ENCODE results near the gene SBF2.

The SBF2 gene

DNA sequence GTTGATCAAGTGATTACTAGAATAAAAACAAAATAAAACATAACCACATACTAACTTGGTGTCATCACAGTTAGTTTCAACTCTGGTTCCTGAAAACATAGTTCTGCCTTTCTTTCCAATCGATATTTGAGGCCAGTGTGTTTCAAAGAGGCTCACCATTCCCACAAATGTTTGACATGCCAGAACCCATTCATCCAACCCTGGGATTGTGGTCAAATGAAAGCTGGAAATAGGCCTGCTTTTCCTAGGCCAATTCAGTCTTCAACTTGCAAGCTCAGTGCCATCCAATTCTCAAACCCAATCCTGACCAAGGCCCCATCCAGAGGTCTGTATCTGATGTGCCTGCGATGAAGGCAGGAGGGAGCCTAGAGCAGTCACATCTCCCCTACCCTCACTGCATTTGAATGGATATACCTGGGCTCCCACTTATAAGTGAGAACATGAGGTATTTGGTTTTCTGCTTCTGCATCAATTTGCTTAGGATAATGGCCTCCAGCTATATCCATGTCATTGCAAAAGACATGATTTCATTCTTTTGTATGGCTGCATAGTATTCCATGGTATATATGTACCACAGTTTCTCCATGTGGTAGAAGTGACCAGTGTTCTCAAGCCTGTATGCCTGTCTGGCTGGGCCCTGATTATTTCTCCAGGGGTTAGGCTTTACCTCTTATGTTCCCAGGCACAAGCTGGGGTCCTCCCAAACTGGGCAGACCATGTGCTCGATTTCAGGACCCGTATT is 486.9 kb downstream of the SBF2 start:
- in situ Hi-C loops (cut with MboI; ENCODE audit: low sequenced_read_pairs, unreplicated experiment) = no loop called here
- DNase-seq (ENCODE audit: low spot score) = no peak
- TF ChIP-seq, protein P1, sequence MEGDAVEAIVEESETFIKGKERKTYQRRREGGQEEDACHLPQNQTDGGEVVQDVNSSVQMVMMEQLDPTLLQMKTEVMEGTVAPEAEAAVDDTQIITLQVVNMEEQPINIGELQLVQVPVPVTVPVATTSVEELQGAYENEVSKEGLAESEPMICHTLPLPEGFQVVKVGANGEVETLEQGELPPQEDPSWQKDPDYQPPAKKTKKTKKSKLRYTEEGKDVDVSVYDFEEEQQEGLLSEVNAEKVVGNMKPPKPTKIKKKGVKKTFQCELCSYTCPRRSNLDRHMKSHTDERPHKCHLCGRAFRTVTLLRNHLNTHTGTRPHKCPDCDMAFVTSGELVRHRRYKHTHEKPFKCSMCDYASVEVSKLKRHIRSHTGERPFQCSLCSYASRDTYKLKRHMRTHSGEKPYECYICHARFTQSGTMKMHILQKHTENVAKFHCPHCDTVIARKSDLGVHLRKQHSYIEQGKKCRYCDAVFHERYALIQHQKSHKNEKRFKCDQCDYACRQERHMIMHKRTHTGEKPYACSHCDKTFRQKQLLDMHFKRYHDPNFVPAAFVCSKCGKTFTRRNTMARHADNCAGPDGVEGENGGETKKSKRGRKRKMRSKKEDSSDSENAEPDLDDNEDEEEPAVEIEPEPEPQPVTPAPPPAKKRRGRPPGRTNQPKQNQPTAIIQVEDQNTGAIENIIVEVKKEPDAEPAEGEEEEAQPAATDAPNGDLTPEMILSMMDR (IDR thresholded peaks at IDR 0.05; ENCODE audit: borderline replicate concordance, control extremely low read depth, extremely low read depth, insufficient read depth, missing control alignments) = no peak

DNA sequence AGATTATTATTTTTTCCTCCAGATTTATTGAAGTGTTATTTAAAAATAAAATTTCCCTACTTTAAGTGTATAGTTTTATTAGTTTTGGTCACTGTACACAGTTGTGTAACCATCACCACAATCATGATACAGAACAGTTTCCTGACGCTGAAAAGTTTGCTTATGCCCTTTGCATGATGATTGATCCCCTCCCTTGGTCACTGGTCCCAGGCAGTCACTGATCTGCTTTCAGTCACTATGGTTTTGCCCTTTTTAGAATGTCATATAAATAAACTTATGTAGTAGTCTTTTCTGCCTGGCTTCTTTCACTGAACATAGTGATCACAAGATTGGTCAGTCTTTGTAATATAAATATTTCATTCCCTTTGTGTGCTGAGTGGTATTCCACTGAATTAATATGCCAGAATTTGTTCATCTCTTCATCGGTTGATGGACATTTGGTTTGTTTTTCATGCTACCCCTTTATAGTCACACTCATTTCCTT is 489.6 kb downstream of the SBF2 start:
- in situ Hi-C loops (cut with MboI; ENCODE audit: low sequenced_read_pairs, unreplicated experiment) = no loop called here
- TF ChIP-seq, protein P1 (IDR thresholded peaks at IDR 0.05; ENCODE audit: borderline replicate concordance, control extremely low read depth, extremely low read depth, insufficient read depth, missing control alignments) = no peak
- no peak for DNase-seq (ENCODE audit: low spot score)

- in situ Hi-C loops (cut with MboI; ENCODE audit: low sequenced_read_pairs, unreplicated experiment) = no loop called here
- no peak for DNase-seq (ENCODE audit: low spot score)
- TF ChIP-seq, protein P1 (IDR thresholded peaks at IDR 0.05; ENCODE audit: borderline replicate concordance, control extremely low read depth, extremely low read depth, insufficient read depth, missing control alignments) = no peak
Measured at GRCh38 chr11:9803685-9804418, 490.2 kb downstream of the SBF2 start.

DNA sequence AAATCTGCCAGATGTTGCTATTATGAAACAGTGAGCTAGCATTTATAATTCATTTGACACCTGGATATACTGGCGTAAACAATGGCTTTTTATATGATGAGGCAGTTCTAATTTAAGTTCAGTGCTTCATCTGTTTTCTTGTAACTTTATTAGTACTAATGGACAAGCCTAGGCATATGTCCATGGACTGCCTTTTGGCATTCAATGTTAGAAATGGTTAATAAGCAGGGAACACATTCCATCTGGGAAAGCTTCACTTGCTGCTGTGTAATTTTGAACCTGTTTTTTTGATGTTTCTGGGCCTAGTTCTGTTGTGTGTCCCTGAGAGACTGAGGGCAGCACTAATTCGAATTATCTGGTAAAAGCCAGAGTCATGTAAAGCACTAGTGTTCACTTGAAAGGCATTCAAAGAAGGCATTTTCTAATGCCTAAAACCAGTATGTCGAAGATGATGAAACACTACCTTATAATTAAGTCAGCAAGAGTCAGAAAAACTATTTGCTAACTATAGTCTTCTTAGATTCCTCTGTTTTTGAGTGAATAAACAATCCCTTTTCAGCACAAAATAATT is 491.6 kb downstream of the SBF2 start:
- TF ChIP-seq, protein P1 (IDR thresholded peaks at IDR 0.05; ENCODE audit: borderline replicate concordance, control extremely low read depth, extremely low read depth, insufficient read depth, missing control alignments) = no peak
- no peak for DNase-seq (ENCODE audit: low spot score)
- in situ Hi-C loops (cut with MboI; ENCODE audit: low sequenced_read_pairs, unreplicated experiment) = no loop called here

DNA sequence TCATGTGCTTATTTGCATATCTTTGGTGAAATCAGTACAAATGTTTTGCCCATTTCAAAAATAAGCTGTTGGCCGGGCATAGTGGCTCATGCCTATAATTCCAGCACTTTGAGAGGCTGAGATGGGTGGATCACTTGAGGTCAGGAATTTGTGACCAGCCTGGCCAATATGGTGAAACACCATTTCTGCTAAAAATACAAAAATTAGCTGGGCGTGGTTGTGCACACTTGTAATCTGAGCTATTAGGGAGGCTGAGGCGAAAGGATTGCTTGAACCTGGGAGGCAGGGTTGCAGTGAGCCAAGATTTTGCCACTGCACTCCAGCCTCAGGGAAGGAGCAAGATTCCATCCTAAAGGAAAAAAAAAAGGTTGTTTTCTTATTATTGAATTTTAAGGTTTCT is 494.1 kb downstream of the SBF2 start:
- in situ Hi-C loops (cut with MboI; ENCODE audit: low sequenced_read_pairs, unreplicated experiment) = no loop called here
- DNase-seq (ENCODE audit: low spot score) = no peak
- TF ChIP-seq, protein P1 (IDR thresholded peaks at IDR 0.05; ENCODE audit: borderline replicate concordance, control extremely low read depth, extremely low read depth, insufficient read depth, missing control alignments) = no peak

GRCh38 chr11:9797300-9797699 is 496.7 kb downstream of the SBF2 start:
- in situ Hi-C loops (cut with MboI; ENCODE audit: low sequenced_read_pairs, unreplicated experiment) = no loop called here
- TF ChIP-seq, protein P1 (IDR thresholded peaks at IDR 0.05; ENCODE audit: borderline replicate concordance, control extremely low read depth, extremely low read depth, insufficient read depth, missing control alignments) = no peak
- DNase-seq (ENCODE audit: low spot score) = no peak
